HEK293 (cell line): ENCODE results near the gene MAVS.

ENCODE experiments used
- EGR2 ChIP-seq: fragments of 450-650 bp; formaldehyde crosslinking; IDR thresholded peaks from 2 replicates; pipeline ENCODE4 v1.5.1; 2016; ENCODE audit warnings: low read depth, missing biosample characterization, missing genetic modification characterization
- HIC1 ChIP-seq: fragments of 450-650 bp; formaldehyde crosslinking; IDR thresholded peaks from 2 replicates; pipeline ENCODE4 v1.5.1; 2016; ENCODE audit warnings: missing biosample characterization, missing genetic modification characterization
- KLF1 ChIP-seq: fragments of 450-650 bp; formaldehyde crosslinking; IDR thresholded peaks from 2 replicates; pipeline ENCODE4 v1.5.1; 2016; ENCODE audit warnings: missing biosample characterization, missing genetic modification characterization
- KLF7 ChIP-seq: fragments of 450-650 bp; formaldehyde crosslinking; IDR thresholded peaks from 2 replicates; pipeline ENCODE4 v1.5.1; 2016; ENCODE audit warnings: missing biosample characterization, missing genetic modification characterization, borderline replicate concordance
- MEIS1 ChIP-seq: sonication (generic); formaldehyde crosslinking; IDR thresholded peaks from 2 replicates; pipeline ENCODE4 v1.8.1; 2022; ENCODE audit warnings: missing genetic modification reagents, mild to moderate bottlenecking, borderline replicate concordance
- YY1 ChIP-seq: fragments of 450-650 bp; formaldehyde crosslinking; IDR thresholded peaks from 2 replicates; pipeline ENCODE4 v1.5.1; 2018; ENCODE audit warnings: missing biosample characterization, missing genetic modification characterization
- YY2 ChIP-seq: fragments of 450-650 bp; formaldehyde crosslinking; IDR thresholded peaks from 2 replicates; pipeline ENCODE4 v1.5.1; 2016; ENCODE audit warnings: missing biosample characterization, missing genetic modification characterization
- ZBTB1 ChIP-seq: fragments of 450-650 bp; formaldehyde crosslinking; IDR thresholded peaks from 2 replicates; pipeline ENCODE4 v1.5.1; 2016; ENCODE audit warnings: missing biosample characterization, missing genetic modification characterization
- ZNF169 ChIP-seq: fragments of 450-650 bp; formaldehyde crosslinking; IDR thresholded peaks from 2 replicates; pipeline ENCODE4 v1.5.1; 2016; ENCODE audit warnings: missing biosample characterization, missing genetic modification characterization
- ZNF174 ChIP-seq: fragments of 450-650 bp; formaldehyde crosslinking; IDR thresholded peaks from 2 replicates; pipeline ENCODE4 v1.5.0; 2017; ENCODE audit warnings: missing biosample characterization, mild to moderate bottlenecking, missing genetic modification characterization
- ZNF214 ChIP-seq: fragments of 450-650 bp; formaldehyde crosslinking; IDR thresholded peaks from 2 replicates; pipeline ENCODE4 v1.5.1; 2017; ENCODE audit warnings: missing biosample characterization, mild to moderate bottlenecking, missing genetic modification characterization, borderline replicate concordance
- ZNF223 ChIP-seq: fragments of 450-650 bp; formaldehyde crosslinking; IDR thresholded peaks from 2 replicates; pipeline ENCODE4 v1.5.1; 2016; ENCODE audit warnings: missing biosample characterization, missing genetic modification characterization
- ZNF292 ChIP-seq: fragments of 450-650 bp; formaldehyde crosslinking; IDR thresholded peaks from 2 replicates; pipeline ENCODE4 v1.5.1; 2016; ENCODE audit warnings: low read depth, missing biosample characterization, missing genetic modification characterization, borderline replicate concordance
- ZNF324 ChIP-seq: fragments of 450-650 bp; formaldehyde crosslinking; IDR thresholded peaks from 2 replicates; pipeline ENCODE4 v1.5.1; 2016; ENCODE audit warnings: missing biosample characterization, missing genetic modification characterization
- ZNF510 ChIP-seq: fragments of 450-650 bp; formaldehyde crosslinking; IDR thresholded peaks from 2 replicates; pipeline ENCODE4 v1.5.1; 2018; ENCODE audit warnings: mild to moderate bottlenecking, missing genetic modification characterization, missing biosample characterization; ENCODE audit not compliant: insufficient replicate concordance
- ZNF514 ChIP-seq: fragments of 450-650 bp; formaldehyde crosslinking; IDR thresholded peaks from 2 replicates; pipeline ENCODE4 v1.5.1; 2016; ENCODE audit warnings: missing biosample characterization, missing genetic modification characterization
- ZNF529 ChIP-seq: fragments of 450-650 bp; formaldehyde crosslinking; IDR thresholded peaks from 2 replicates; pipeline ENCODE4 v1.5.1; 2017; ENCODE audit warnings: missing genetic modification characterization, missing biosample characterization; ENCODE audit not compliant: insufficient replicate concordance
- ZNF544 ChIP-seq: fragments of 450-650 bp; formaldehyde crosslinking; IDR thresholded peaks from 2 replicates; pipeline ENCODE4 v1.5.0; 2017; ENCODE audit warnings: missing biosample characterization, missing genetic modification characterization
- ZNF555 ChIP-seq: fragments of 450-650 bp; formaldehyde crosslinking; conservative IDR thresholded peaks from 2 replicates; pipeline ENCODE4 v1.5.1; 2017; ENCODE audit warnings: missing biosample characterization, mild to moderate bottlenecking, missing genetic modification characterization, inconsistent platforms
- ZNF571 ChIP-seq: fragments of 450-650 bp; formaldehyde crosslinking; IDR thresholded peaks from 2 replicates; pipeline ENCODE4 v1.5.0; 2017; ENCODE audit warnings: missing biosample characterization, missing genetic modification characterization
- ZNF600 ChIP-seq: fragments of 450-650 bp; formaldehyde crosslinking; IDR thresholded peaks from 2 replicates; pipeline ENCODE4 v1.5.1; 2016; ENCODE audit warnings: missing biosample characterization, missing genetic modification characterization
- ZNF660 ChIP-seq: fragments of 450-650 bp; IDR thresholded peaks from 2 replicates; pipeline ENCODE4 v1.5.1; 2018; ENCODE audit warnings: missing biosample characterization, mild to moderate bottlenecking, missing genetic modification characterization
- ZNF776 ChIP-seq: fragments of 450-650 bp; formaldehyde crosslinking; IDR thresholded peaks from 2 replicates; pipeline ENCODE4 v1.5.0; 2017; ENCODE audit warnings: missing biosample characterization, missing genetic modification characterization, borderline replicate concordance
- ZNF837 ChIP-seq: fragments of 450-650 bp; formaldehyde crosslinking; IDR thresholded peaks from 2 replicates; pipeline ENCODE4 v1.5.1; 2016; ENCODE audit warnings: missing biosample characterization, missing genetic modification characterization
- ZSCAN16 ChIP-seq: fragments of 450-650 bp; formaldehyde crosslinking; IDR thresholded peaks from 2 replicates; pipeline ENCODE4 v1.5.1; 2016; ENCODE audit warnings: missing biosample characterization, missing genetic modification characterization
- TF ChIP-seq, protein P1 (sequence below): fragments of 450-650 bp; formaldehyde crosslinking; IDR thresholded peaks from 2 replicates; pipeline ENCODE4 v1.5.1; 2016; ENCODE audit warnings: missing biosample characterization, missing genetic modification characterization
- TF ChIP-seq, protein P2 (sequence below): fragments of 450-650 bp; formaldehyde crosslinking; IDR thresholded peaks from 2 replicates; pipeline ENCODE4 v1.5.1; 2016; ENCODE audit warnings: missing biosample characterization, missing genetic modification characterization
- TF ChIP-seq, protein P3 (sequence below): fragments of 450-650 bp; formaldehyde crosslinking; IDR thresholded peaks from 2 replicates; pipeline ENCODE4 v1.5.1; 2016; ENCODE audit warnings: missing biosample characterization, missing genetic modification characterization
- TF ChIP-seq, protein P4 (sequence below): fragments of 450-650 bp; formaldehyde crosslinking; IDR thresholded peaks from 2 replicates; pipeline ENCODE4 v1.5.1; 2016; ENCODE audit warnings: missing biosample characterization, missing genetic modification characterization

MAVS gene

GRCh38 chr20:3811467-3812258 lies 35.0 kb upstream of the MAVS start (continued):
- TF ChIP-seq ZNF510 (tag by site-specific recombination) (no peak), MEIS1 (no peak), KLF7 (tag by site-specific recombination) (peak; percentile 98), ZNF324 (peak; percentile 67; the same call in 1 of the 2 replicates), ZNF214 (tag by site-specific recombination) (no peak), ZNF169 (no peak), ZNF544 (no peak), KLF1 (tag by site-specific recombination) (peak; percentile 99), YY2 (tag by site-specific recombination) (no peak), ZNF837 (tag by site-specific recombination) (no peak), ZNF529 (tag by site-specific recombination) (peak; percentile 20), ZNF292 (tag by site-specific recombination) (no peak), YY1 (tag by site-specific recombination) (no peak), ZNF555 (tag by site-specific recombination) (no peak), ZNF600 (tag by site-specific recombination) (peak; percentile 96), ZSCAN16 (tag by site-specific recombination) (no peak), ZNF660 (tag by site-specific recombination) (no peak; the same call in 1 of the 2 replicates), ZNF223 (tag by site-specific recombination) (no peak), ZBTB1 (tag by site-specific recombination) (0 out of 2 replicates have a peak, but pooled peaks have one; percentile 43), ZNF514 (no peak), ZNF174 (tag by site-specific recombination) (no peak), HIC1 (peak; percentile 100), ZNF776 (tag by site-specific recombination) (no peak), EGR2 (tag by site-specific recombination) (peak; percentile 80), ZNF571 (no peak)
- TF ChIP-seq, protein P1, sequence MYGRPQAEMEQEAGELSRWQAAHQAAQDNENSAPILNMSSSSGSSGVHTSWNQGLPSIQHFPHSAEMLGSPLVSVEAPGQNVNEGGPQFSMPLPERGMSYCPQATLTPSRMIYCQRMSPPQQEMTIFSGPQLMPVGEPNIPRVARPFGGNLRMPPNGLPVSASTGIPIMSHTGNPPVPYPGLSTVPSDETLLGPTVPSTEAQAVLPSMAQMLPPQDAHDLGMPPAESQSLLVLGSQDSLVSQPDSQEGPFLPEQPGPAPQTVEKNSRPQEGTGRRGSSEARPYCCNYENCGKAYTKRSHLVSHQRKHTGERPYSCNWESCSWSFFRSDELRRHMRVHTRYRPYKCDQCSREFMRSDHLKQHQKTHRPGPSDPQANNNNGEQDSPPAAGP (tag by site-specific recombination), result peak; percentile 99
- TF ChIP-seq, protein P2, sequence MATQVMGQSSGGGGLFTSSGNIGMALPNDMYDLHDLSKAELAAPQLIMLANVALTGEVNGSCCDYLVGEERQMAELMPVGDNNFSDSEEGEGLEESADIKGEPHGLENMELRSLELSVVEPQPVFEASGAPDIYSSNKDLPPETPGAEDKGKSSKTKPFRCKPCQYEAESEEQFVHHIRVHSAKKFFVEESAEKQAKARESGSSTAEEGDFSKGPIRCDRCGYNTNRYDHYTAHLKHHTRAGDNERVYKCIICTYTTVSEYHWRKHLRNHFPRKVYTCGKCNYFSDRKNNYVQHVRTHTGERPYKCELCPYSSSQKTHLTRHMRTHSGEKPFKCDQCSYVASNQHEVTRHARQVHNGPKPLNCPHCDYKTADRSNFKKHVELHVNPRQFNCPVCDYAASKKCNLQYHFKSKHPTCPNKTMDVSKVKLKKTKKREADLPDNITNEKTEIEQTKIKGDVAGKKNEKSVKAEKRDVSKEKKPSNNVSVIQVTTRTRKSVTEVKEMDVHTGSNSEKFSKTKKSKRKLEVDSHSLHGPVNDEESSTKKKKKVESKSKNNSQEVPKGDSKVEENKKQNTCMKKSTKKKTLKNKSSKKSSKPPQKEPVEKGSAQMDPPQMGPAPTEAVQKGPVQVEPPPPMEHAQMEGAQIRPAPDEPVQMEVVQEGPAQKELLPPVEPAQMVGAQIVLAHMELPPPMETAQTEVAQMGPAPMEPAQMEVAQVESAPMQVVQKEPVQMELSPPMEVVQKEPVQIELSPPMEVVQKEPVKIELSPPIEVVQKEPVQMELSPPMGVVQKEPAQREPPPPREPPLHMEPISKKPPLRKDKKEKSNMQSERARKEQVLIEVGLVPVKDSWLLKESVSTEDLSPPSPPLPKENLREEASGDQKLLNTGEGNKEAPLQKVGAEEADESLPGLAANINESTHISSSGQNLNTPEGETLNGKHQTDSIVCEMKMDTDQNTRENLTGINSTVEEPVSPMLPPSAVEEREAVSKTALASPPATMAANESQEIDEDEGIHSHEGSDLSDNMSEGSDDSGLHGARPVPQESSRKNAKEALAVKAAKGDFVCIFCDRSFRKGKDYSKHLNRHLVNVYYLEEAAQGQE (tag by site-specific recombination), result 0 out of 2 replicates have a peak, but pooled peaks have one; percentile 16
- TF ChIP-seq, protein P3, sequence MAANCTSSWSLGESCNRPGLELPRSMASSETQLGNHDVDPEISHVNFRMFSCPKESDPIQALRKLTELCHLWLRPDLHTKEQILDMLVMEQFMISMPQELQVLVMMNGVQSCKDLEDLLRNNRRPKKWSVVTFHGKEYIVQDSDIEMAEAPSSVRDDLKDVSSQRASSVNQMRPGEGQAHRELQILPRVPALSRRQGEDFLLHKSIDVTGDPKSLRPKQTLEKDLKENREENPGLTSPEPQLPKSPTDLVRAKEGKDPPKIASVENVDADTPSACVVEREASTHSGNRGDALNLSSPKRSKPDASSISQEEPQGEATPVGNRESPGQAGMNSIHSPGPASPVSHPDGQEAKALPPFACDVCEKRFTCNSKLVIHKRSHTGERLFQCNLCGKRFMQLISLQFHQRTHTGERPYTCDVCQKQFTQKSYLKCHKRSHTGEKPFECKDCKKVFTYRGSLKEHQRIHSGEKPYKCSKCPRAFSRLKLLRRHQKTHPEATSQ (tag by site-specific recombination), result peak; percentile 71; the same call in 1 of the 2 replicates
- TF ChIP-seq, protein P4, sequence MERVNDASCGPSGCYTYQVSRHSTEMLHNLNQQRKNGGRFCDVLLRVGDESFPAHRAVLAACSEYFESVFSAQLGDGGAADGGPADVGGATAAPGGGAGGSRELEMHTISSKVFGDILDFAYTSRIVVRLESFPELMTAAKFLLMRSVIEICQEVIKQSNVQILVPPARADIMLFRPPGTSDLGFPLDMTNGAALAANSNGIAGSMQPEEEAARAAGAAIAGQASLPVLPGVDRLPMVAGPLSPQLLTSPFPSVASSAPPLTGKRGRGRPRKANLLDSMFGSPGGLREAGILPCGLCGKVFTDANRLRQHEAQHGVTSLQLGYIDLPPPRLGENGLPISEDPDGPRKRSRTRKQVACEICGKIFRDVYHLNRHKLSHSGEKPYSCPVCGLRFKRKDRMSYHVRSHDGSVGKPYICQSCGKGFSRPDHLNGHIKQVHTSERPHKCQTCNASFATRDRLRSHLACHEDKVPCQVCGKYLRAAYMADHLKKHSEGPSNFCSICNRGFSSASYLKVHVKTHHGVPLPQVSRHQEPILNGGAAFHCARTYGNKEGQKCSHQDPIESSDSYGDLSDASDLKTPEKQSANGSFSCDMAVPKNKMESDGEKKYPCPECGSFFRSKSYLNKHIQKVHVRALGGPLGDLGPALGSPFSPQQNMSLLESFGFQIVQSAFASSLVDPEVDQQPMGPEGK, result peak; percentile 99
